Bone marrow (tissue), 2 donors: ENCODE measurements around the gene LPCAT1.
A peak's percentile ranks its signal among the peaks of the same experiment; 100 is the strongest.
"Not testable (repeated sequence)": the region's sequence is repeated elsewhere in the genome, so short reads cannot be mapped to it uniquely, and the experiment has no call there.

Source experiments
- DNase-seq, 2 donors: peaks; one replicate each; lab custom pipeline; 2025; lab: John Stamatoyannopoulos, UW

Gene LPCAT1

GRCh38 chr5:1509346-1510085 lies 14.2 kb downstream of the LPCAT1 start:
- DNase-seq = no peak

GRCh38 chr5:1508659-1509290 lies 15.0 kb downstream of the LPCAT1 start:
- no peak for DNase-seq

DNA sequence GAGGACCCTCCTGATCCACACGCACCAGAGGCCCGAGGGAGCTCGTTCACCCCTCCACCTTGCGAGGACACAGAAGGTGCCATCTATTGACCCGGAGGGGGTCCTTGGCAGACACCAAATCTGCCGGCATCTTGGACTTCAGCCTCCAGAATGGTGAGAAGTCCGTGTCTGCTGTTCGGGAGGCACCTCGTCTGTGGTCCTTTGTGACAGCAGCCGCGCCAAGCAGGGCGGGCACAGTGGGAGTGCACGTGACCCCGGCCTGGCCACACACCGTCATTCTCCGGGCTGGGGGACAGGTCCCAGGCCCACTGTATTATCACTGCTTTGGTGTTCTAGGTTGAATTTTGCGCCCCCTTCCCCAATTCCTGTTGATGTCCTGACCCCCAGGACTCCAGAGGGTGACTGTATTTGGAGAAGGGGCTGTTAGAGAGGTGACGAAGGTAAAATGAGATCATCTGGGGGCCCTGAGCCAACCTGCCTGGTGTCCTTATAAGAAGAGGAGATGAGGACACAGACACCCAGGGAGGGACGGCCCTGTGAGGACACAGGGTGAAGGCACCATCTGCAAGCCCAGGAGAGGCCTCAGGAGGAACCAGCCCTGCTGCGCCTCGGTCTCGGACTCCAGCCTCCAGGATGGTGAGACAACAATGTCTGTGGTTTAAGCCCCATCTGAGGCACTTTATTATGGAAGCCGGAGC lies 15.7 kb downstream of the LPCAT1 start:
- no peak for DNase-seq

GRCh38 chr5:1507457-1507856 lies 16.3 kb downstream of the LPCAT1 start:
- DNase-seq = no peak

DNA sequence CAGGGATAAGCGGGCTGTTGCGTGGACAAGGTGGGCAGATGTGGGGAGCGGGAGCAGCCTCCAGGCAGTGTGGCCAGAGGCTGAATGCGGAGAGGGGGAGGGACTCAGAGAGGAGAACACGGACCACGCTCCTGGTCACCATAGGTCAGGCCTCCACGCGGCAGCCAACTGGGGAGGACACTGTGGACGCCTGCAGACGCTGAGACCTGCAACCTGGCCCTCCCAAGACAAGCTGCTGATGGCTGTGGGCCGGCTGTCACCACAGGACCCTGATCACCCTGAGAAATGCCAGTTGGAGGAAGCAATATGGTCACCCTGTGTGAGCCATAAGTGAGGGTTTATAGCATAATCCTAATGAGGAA lies 16.8 kb downstream of the LPCAT1 start:
- no peak for DNase-seq

- no peak for DNase-seq
These were observed 17.3 kb downstream of the LPCAT1 start for GRCh38 chr5:1506242-1507013.

- DNase-seq = no peak
These were observed 18.1 kb downstream of the LPCAT1 start for GRCh38 chr5:1505506-1506241.

DNA sequence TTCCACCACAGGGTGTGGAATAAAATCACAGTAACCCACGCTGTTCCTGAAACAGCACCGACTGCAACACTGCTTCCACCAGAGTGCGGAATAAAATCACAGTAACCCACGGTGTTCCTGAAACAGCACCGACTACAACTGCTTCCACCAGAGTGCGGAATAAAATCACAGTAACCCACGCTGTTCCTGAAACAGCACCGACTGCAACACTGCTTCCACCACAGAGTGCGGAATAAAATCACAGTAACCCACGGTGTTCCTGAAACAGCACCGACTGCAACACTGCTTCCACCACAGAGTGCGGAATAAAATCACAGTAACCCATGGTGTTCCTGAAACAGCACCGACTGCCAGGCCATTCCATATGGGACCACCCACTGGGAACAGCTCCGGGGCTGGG lies 18.7 kb downstream of the LPCAT1 start:
- DNase-seq = not testable (repeated sequence)

DNA sequence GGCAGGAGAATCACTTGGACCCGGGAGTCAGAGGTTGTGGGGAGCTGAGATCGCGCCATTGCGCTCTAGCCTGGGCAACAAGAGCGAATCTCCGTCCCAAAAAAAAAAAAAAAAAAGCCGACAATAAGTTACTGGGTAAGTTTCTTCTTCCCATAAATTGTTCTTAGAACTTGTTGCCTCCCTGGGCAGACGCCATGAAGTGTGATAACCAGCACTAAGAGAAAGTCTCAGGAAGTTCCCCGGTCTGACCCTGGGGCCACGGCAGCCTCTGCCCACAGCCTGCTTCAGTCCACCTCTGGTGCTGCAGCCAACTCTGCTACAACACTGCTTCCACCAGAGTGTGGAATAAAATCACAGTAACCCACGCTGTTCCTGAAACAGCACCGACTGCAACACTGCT lies 19.1 kb downstream of the LPCAT1 start:
- DNase-seq = no peak

- DNase-seq = no peak
These were observed 19.6 kb downstream of the LPCAT1 start for GRCh38 chr5:1504069-1504595.

DNA sequence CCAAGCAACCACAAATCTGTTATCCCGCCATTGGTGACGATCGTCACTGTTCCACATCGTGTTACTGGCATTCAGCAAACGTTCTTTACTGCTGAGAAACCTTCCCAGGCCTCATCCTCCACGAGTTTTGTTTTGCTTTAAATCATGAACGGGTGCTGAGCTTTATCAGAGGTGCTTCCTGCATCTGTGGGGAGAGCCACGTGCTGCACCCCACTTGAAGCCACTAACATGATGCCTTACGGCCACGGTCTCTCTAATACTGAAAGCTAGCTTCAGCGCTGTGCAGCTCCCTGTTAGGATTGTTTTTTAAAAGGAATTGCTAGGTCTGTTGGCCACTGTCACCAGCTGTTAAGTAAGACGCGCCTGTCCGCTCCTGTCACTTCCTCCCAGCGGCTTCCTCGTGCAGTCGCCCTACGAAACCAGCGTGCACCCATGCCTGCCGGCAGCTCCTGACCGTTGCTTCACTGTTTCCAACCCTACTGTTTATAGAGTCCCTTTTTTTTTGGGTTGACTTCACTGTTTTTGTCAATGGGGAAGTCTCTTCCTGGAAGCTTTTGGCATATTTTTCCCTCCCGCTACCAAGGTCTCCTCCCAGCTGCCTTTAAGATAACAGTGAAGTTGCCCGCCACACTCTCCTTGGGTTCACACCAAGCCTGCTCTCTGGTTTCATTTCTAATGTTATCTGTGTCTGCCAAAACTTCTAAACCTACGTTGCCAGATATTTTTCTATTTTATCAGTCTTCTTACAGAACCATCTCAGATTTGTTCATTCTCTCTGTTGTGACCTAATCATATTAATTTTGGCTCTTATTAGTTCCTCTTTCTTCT lies 20.3 kb downstream of the LPCAT1 start:
- DNase-seq = peak; percentile 31 to 53

DNA sequence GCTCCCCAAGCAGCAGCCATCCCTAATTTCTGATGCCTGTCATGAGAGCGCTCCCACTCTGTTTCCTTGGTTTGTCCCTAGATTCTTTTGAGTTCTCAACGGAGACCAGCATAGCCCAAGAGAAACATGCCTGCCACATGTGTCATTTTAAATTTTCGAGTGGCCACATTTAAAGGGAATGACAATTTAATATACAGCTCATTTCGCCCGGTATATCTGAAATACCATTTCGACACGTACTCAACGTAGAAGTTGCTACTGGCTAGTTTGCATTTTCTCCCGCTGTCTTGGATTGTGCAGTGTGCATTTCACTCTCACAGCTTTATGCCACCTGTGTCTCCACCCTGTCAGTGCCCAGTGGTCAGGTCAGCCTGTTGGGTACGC lies 21.0 kb downstream of the LPCAT1 start:
- no peak for DNase-seq

DNA sequence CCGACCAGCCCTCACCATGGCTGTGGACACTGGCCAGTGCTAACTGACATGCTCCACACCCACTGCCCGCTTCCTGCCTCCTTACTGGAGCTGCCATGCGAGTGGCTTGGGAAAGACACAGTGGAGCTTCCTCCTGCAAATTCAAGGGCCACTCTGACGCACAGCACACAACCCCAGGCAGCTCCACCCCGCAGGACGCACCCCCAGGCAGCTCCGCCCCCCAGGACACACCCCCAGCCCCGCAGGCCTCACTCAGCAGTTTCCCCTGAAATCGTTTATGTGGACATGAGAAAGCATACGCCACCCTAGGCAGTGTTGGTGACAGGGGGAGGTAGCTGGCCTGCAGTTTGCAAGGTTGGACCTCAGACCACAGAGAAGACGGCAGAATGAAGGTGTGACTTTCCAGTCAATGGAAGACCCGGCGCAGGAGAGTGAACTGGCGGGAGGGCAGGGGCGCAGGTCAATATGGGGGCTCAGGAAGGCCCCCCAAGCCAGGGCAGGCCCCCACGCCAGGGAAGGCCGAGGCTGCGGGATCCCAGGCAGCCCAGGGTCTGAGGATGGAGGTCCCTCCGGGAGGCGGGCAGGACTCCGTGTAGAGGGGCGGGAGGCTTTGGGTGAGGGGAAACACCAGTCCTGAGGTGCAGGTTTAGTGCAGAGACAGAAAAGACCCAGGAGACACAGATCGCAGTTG lies 21.6 kb downstream of the LPCAT1 start:
- peak in 1 of 2 donors; percentile 50 for DNase-seq

DNA sequence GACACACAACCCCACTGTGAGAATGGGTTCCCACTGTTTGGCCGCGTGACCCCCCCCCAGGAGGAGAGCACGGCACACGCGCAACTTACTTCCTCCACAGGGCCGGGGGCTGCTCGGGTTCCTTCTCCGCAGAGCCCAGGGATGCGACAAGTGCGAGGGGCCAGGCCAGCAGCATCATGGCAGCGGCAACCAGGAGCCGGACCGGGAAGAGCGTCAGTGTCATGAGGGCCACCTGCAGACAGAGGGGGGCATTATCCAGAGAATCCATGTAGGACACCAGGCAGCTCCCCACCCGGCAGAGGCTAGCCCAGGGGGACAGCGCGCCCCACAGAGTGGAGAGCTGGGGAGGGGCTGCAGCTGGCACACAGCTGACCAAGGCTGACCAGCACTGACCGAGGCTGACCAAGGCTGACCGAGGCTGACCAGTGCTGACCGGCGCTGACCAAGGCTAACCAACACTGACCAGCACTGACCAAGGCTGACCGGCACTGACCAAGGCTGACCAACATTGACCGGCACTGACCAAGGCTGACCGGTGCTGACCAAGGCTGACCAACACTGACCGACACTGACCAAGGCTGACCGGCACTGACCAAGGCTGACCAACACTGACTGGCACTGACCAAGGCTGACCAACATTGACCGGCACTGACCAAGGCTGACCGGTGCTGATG lies 22.3 kb downstream of the LPCAT1 start:
- DNase-seq = no peak

GRCh38 chr5:1500411-1501091 lies 23.2 kb downstream of the LPCAT1 start:
- DNase-seq = no peak

DNA sequence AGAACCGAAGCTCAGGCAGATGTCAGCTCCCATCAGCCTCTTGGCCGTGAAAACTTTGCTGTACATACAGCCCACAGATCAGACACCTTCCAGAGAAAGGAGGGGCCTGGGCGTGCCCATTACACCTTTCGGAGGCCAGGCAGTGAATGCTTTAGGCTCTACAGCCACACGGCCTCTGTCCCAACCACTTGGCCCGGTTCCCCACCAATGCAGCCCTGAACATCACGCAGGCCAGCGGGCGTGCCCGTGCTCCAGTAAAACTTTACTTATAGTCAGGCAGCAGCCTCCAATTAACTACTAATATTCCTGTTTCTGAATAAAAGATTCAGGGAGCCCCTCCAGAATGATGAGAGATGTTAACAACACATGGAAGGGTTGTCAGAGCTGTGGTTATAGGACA lies 23.9 kb downstream of the LPCAT1 start:
- DNase-seq = no peak

- no peak for DNase-seq
These were observed 24.9 kb downstream of the LPCAT1 start for GRCh38 chr5:1498623-1499416.
